WERI-Rb-1 (cell line): ENCODE results near the gene ANGPTL7.

ENCODE experiments used
- DNase-seq: peaks from one replicate; pipeline ENCODE4 v3.0.0-alpha.2; 2020
- H3K27ac ChIP-seq: fragments of 250-450 bp; sonication (Bioruptor Pico); 2 replicates; pipeline ENCODE4 v1.5.1; 2020; ENCODE audit warnings: mild to moderate bottlenecking, moderate library complexity
- H3K27me3 ChIP-seq: fragments of 250-450 bp; sonication (Bioruptor Pico); 2 replicates; pipeline ENCODE4 v1.5.1; 2021; ENCODE audit warnings: mild to moderate bottlenecking, low read depth, moderate library complexity; ENCODE audit not compliant: insufficient read depth, severe bottlenecking
- H3K36me3 ChIP-seq: fragments of 250-450 bp; sonication (Bioruptor Pico); 2 replicates; pipeline ENCODE4 v1.5.1; 2020; ENCODE audit warnings: mild to moderate bottlenecking, moderate library complexity
- H3K4me3 ChIP-seq: 2 replicates; pipeline ENCODE4 v1.5.1; 2011; ENCODE audit warnings: low read depth, mild to moderate bottlenecking, control low read depth, low read length
- H3K9me3 ChIP-seq: fragments of 250-450 bp; sonication (Bioruptor Pico); 2 replicates; pipeline ENCODE4 v1.5.1; 2021; ENCODE audit warnings: mild to moderate bottlenecking, moderate library complexity; ENCODE audit not compliant: severe bottlenecking
- CTCF ChIP-seq: IDR thresholded peaks from 2 replicates; pipeline ENCODE4 v1.5.1; 2011; ENCODE audit warnings: low read depth, mild to moderate bottlenecking, control low read depth, inconsistent platforms, low read length

The ANGPTL7 gene

GRCh38 chr1:11233208-11233607, 44.1 kb downstream of the ANGPTL7 start:
- DNase-seq, result no peak
- Histone ChIP-seq H3K4me3 (no peak overlapping the region), H3K27ac (no peak overlapping the region), H3K9me3 (no peaks in the 10 kb centered on the region), H3K27me3 (no peaks in the 10 kb centered on the region), H3K36me3 (peaks cover 84% of the 10 kb centered on the region)
- no peak for TF ChIP-seq CTCF

- no peak for DNase-seq
- H3K27ac ChIP-seq, result no peak overlapping the region
- H3K27me3 ChIP-seq, result no peaks in the 10 kb centered on the region
- peaks cover 78% of the 10 kb centered on the region for H3K36me3 ChIP-seq
- no peak for TF ChIP-seq CTCF
- no peaks in the 10 kb centered on the region for H3K9me3 ChIP-seq
- no peak overlapping the region for H3K4me3 ChIP-seq
Measured at GRCh38 chr1:11237356-11237755, 48.2 kb downstream of the ANGPTL7 start.

GRCh38 chr1:11238311-11238710, 49.2 kb downstream of the ANGPTL7 start:
- peaks cover 77% of the 10 kb centered on the region for H3K36me3 ChIP-seq
- peak overlapping the region; percentile 34 for H3K27ac ChIP-seq
- H3K4me3 ChIP-seq, result no peak overlapping the region
- DNase-seq, result peak; percentile 78
- TF ChIP-seq CTCF, result no peak
- H3K27me3 ChIP-seq, result no peaks in the 10 kb centered on the region
- H3K9me3 ChIP-seq, result no peaks in the 10 kb centered on the region

GRCh38 chr1:11245248-11245647, 56.1 kb downstream of the ANGPTL7 start:
- Histone ChIP-seq H3K27me3 (no peaks in the 10 kb centered on the region), H3K4me3 (no peak overlapping the region), H3K27ac (no peak overlapping the region), H3K36me3 (peaks cover 75% of the 10 kb centered on the region), H3K9me3 (peaks cover under 1% of the 10 kb centered on the region)
- TF ChIP-seq CTCF, result no peak
- no peak for DNase-seq
